Ovary (tissue), 9 donors: Measurements from ENCODE around the gene E2F7. TPM values are rescaled to one million over a fixed set of nuclear protein-coding genes. Genes with fewer than 3 reads are reported as not detected.

Experiments used
- DNase-seq, 5 donors: peaks; one replicate each; pipeline ENCODE4 v3.0.0-alpha.2; 2019 to 2020
- H3K27ac ChIP-seq, 2 donors: fragments of 200-600 bp; one replicate each; pipeline versions ENCODE4 v1.5.1 to v1.8.0; 2019 to 2022
- H3K27me3 ChIP-seq: fragments of 200-600 bp; one replicate; pipeline ENCODE4 v1.8.0; 2022
- H3K36me3 ChIP-seq: fragments of 200-600 bp; sonication (generic); one replicate; pipeline ENCODE4 v1.5.1; 2019
- H3K4me1 ChIP-seq: one replicate; pipeline ENCODE4 v1.8.1; 2013; ENCODE audit warnings: mild to moderate bottlenecking, moderate library complexity; ENCODE audit not compliant: insufficient read depth
- H3K4me3 ChIP-seq: fragments of 200-600 bp; sonication (generic); one replicate; pipeline ENCODE4 v1.5.1; 2017
- H3K9me3 ChIP-seq, 2 donors: fragments of 200-600 bp in 1 of 2; sonication (generic) in 1 of 2; one replicate each; pipeline versions ENCODE4 v1.5.1 to v1.8.1; 2013 to 2019; ENCODE audit warnings: mild to moderate bottlenecking in 1 of 2, moderate library complexity in 1 of 2
- EP300 ChIP-seq: sonication (generic); formaldehyde crosslinking; IDR thresholded peaks from one replicate; pipeline ENCODE4 v1.6.1; 2017; ENCODE audit warnings: antibody characterized with exemption
- POLR2A ChIP-seq: fragments of 450-650 bp; IDR thresholded peaks from one replicate; pipeline ENCODE4 v1.6.1; 2017; ENCODE audit warnings: antibody characterized with exemption, mild to moderate bottlenecking, moderate library complexity
- WGBS, 3 donors: extraction: QIAGEN DNeasy Blood & Tissue Kit in 1 of 3; methylation state at CpG; one replicate each; pipeline versions ENCODE4 v1.1.5 to v1.1.7; 2013 to 2017; 5-methylcytosine and 5-hydroxymethylcytosine counted together
- intact Hi-C, 4 donors: fragments of 100-400 bp; cut with DNase I; formaldehyde crosslinking; loops; one replicate each; pipeline versions ENCODE4 v1.11.0 to v1.15.1; 2022 to 2023
- polyA plus RNA-seq, 2 donors: library from polyadenylated mRNA; stranded (reverse); fragments of 200-250 nt in 1 of 2; fragments of 350-450 nt in 1 of 2; fragmentation: Illumina TruSeq in 1 of 2; extraction: RNeasy Lipid Tissue Mini Kit (QIAGEN cat#74804) in 1 of 2; gene quantifications; one replicate each; pipeline ENCODE4 v1.2.3, GENCODE V29; 2013 to 2014
- total RNA-seq, 7 donors: library from RNA; depleted of rRNA in 2 of 7; stranded (reverse); fragments of >200 nt in 2 of 7; fragmentation: NEBNext Ultra II Directional in 3 of 7; extraction: Animal tissue kit (Norgen Biotek cat#: 25700) in 3 of 7; gene quantifications; one replicate each; pipeline versions ENCODE4 v1.1.0 to v1.2.4, GENCODE V29; 2016 to 2023
- TF ChIP-seq, protein P1 (sequence below), 3 donors: fragments of 450-650 bp in 2 of 3; fragments of 200-600 bp in 1 of 3; IDR thresholded peaks; one replicate each; pipeline versions ENCODE4 v1.5.1 to v1.8.0; 2016 to 2022; ENCODE audit warnings: antibody characterized with exemption in 3 of 3, mild to moderate bottlenecking in 1 of 3
- donor health status: DM: no; HTN: no; CAD: no; lungs with moderate emphysema.
- donor health status: DM: no; HTN: no; CAD: no.
- donor health status: Bipolar disorder and iron deficiency.
- donor health status: DM: yes; HTN: yes; CAD: no.
- donor health status: DM: no; HTN: no; CAD: no.
- donor health status: DM: yes; HTN: yes; CAD: no.

Gene E2F7
- total and polyA plus RNA-seq, 9 donors = 0.12 to 1.3 (median 0.45) TPM; not detected in 2

DNA sequence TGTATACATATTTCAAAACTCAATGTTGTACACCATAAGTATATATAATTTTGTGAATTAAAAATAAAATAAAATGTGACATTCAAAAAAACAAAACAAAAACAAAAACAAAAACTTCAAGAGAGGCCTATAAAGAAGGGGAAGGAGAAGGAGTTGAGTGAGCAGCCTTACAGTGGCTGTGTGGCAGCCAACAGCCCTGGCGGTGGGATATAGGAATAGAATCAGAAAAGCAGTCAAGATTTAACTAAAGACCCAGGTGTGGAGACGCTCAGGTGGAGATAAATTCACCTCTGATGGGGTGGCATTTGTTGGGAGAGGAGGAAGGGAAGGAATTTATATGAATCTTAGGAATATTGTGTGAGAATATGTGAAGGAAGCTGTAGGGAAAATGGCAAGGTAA lies 41.8 kb upstream of the E2F7 start:
- TF ChIP-seq, protein P1, sequence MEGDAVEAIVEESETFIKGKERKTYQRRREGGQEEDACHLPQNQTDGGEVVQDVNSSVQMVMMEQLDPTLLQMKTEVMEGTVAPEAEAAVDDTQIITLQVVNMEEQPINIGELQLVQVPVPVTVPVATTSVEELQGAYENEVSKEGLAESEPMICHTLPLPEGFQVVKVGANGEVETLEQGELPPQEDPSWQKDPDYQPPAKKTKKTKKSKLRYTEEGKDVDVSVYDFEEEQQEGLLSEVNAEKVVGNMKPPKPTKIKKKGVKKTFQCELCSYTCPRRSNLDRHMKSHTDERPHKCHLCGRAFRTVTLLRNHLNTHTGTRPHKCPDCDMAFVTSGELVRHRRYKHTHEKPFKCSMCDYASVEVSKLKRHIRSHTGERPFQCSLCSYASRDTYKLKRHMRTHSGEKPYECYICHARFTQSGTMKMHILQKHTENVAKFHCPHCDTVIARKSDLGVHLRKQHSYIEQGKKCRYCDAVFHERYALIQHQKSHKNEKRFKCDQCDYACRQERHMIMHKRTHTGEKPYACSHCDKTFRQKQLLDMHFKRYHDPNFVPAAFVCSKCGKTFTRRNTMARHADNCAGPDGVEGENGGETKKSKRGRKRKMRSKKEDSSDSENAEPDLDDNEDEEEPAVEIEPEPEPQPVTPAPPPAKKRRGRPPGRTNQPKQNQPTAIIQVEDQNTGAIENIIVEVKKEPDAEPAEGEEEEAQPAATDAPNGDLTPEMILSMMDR (IDR thresholded peaks at IDR 0.05) = no peak
- TF ChIP-seq POLR2A (no peak), EP300 (no peak)
- intact Hi-C loops = no loop called here
- DNase-seq = no peak
- no peaks in the 10 kb centered on the region for H3K4me1 ChIP-seq
- H3K27ac ChIP-seq = no peak overlapping the region
- 82% methylated on average over 2 of the region's 2 CpGs for WGBS, 3 donors
- no peaks in the 10 kb centered on the region for H3K36me3 ChIP-seq
- no peaks in the 10 kb centered on the region for H3K9me3 ChIP-seq
- H3K4me3 ChIP-seq = no peak overlapping the region
- no peaks in the 10 kb centered on the region for H3K27me3 ChIP-seq

- no peak for DNase-seq
- intact Hi-C loops = no loop called here
- no peak for TF ChIP-seq POLR2A
- TF ChIP-seq, protein P1 (IDR thresholded peaks at IDR 0.05) = no peak
- TF ChIP-seq EP300 = no peak
- no peaks in the 10 kb centered on the region for H3K27me3 ChIP-seq
- no peaks in the 10 kb centered on the region for H3K36me3 ChIP-seq
- no peak overlapping the region for H3K27ac ChIP-seq
- 79 to 83% (median 79%) methylated on average over 3 of the region's 3 CpGs for WGBS, 3 donors
- no peaks in the 10 kb centered on the region for H3K9me3 ChIP-seq
- H3K4me1 ChIP-seq = no peaks in the 10 kb centered on the region
- H3K4me3 ChIP-seq = no peak overlapping the region
Observed at GRCh38 chr12:77104792-77105191, 39.4 kb upstream of the E2F7 start.

DNA sequence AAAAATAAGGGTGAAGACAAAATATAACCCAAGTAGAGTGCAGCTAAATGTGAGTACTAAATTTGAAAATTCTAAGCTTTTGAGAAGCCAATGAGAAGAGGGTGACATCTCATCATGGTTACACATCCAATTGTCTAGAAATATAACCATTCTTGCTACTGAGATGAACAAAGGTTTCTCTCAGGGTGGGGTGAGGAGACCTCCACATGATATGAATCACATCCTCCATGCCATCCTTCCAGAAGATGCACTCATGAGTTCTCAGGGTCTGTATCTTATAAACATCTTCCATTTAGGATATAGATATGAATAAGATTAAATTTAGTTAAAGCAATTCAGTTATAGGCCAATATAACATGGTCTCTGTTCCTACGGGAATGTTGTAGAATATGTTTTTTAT lies 38.9 kb upstream of the E2F7 start:
- no peak for DNase-seq
- Histone ChIP-seq H3K9me3 (no peaks in the 10 kb centered on the region), H3K36me3 (no peaks in the 10 kb centered on the region), H3K27ac (no peak overlapping the region), H3K4me1 (no peaks in the 10 kb centered on the region), H3K27me3 (no peaks in the 10 kb centered on the region), H3K4me3 (no peak overlapping the region)
- 73 to 78% (median 75%) methylated on average over 1 of the region's 1 CpG for WGBS, 3 donors
- TF ChIP-seq EP300 = no peak
- TF ChIP-seq, protein P1 (IDR thresholded peaks at IDR 0.05) = no peak
- intact Hi-C loops = no loop called here

DNA sequence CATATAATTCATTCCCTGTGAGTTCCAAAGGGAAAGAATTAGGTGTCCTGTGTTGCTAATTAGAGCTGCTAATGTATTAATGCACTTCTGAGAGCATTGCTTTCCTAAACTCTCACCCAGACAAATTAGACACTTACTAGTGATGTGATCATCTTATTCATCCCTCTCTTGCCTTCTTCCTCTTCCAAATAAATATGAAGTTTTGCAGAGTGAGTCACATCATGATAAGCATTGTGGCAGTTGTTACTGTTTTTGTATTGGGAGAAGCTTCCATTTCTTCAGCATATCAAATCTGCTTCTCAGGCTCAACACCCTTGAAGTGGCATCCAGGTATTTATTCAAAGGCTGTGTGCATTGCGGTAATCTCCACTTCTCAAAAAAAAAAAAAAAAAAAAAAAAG lies 37.3 kb upstream of the E2F7 start:
- intact Hi-C loops = no loop called here
- no peaks in the 10 kb centered on the region for H3K4me1 ChIP-seq
- H3K27me3 ChIP-seq = no peaks in the 10 kb centered on the region
- no peak for DNase-seq
- no peaks in the 10 kb centered on the region for H3K36me3 ChIP-seq
- H3K4me3 ChIP-seq = no peak overlapping the region
- 80 to 100% (median 97%) methylated on average over 1 of the region's 1 CpG for WGBS, 3 donors
- no peak for TF ChIP-seq EP300
- TF ChIP-seq, protein P1 (IDR thresholded peaks at IDR 0.05) = no peak
- no peak for TF ChIP-seq POLR2A
- no peak overlapping the region for H3K27ac ChIP-seq
- no peaks in the 10 kb centered on the region for H3K9me3 ChIP-seq

GRCh38 chr12:77102123-77102522 lies 36.8 kb upstream of the E2F7 start:
- intact Hi-C loops = no loop called here
- H3K4me3 ChIP-seq = no peak overlapping the region
- H3K36me3 ChIP-seq = no peaks in the 10 kb centered on the region
- TF ChIP-seq, protein P1 (IDR thresholded peaks at IDR 0.05) = no peak
- TF ChIP-seq POLR2A (no peak), EP300 (no peak)
- WGBS, 3 donors = 70 to 82% (median 82%) methylated on average over 2 of the region's 2 CpGs
- DNase-seq = no peak
- H3K27ac ChIP-seq = no peak overlapping the region
- no peaks in the 10 kb centered on the region for H3K4me1 ChIP-seq
- no peaks in the 10 kb centered on the region for H3K9me3 ChIP-seq
- H3K27me3 ChIP-seq = no peaks in the 10 kb centered on the region
